Ovary (tissue), 3 donors: Measurements from ENCODE around the gene RANBP17.

Experiments used
- EP300 ChIP-seq: sonication (generic); formaldehyde crosslinking; IDR thresholded peaks from one replicate; pipeline ENCODE4 v1.6.1; 2017; ENCODE audit warnings: antibody characterized with exemption
- POLR2A ChIP-seq: fragments of 450-650 bp; IDR thresholded peaks from one replicate; pipeline ENCODE4 v1.6.1; 2017; ENCODE audit warnings: antibody characterized with exemption, mild to moderate bottlenecking, moderate library complexity
- TF ChIP-seq, protein P1 (sequence below), 3 donors: fragments of 450-650 bp in 2 of 3; fragments of 200-600 bp in 1 of 3; IDR thresholded peaks; one replicate each; pipeline versions ENCODE4 v1.5.1 to v1.8.0; 2016 to 2022; ENCODE audit warnings: antibody characterized with exemption in 3 of 3, mild to moderate bottlenecking in 1 of 3
- donor health status: DM: no; HTN: no; CAD: no.

DNA sequence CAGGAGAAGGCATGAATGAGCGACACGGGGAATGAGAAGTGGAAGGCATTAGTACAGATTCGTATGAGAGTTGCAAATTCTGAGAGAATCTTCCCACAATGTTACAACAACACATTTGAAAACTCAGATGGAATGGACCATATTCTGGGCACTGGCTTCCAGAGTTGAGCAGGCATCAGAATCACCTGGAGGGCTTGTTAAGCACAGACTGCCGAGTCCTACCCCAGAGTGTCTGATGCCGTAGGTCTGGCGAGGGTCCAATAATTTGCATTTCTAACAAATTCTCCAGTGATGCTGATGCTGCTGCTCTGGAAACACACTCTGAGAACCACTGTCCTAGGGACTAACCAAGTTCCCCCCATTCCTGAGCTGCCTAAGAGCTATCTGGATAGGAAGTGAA lies 444.3 kb downstream of the RANBP17 start:
- TF ChIP-seq POLR2A (no peak), EP300 (no peak)
- TF ChIP-seq, protein P1, sequence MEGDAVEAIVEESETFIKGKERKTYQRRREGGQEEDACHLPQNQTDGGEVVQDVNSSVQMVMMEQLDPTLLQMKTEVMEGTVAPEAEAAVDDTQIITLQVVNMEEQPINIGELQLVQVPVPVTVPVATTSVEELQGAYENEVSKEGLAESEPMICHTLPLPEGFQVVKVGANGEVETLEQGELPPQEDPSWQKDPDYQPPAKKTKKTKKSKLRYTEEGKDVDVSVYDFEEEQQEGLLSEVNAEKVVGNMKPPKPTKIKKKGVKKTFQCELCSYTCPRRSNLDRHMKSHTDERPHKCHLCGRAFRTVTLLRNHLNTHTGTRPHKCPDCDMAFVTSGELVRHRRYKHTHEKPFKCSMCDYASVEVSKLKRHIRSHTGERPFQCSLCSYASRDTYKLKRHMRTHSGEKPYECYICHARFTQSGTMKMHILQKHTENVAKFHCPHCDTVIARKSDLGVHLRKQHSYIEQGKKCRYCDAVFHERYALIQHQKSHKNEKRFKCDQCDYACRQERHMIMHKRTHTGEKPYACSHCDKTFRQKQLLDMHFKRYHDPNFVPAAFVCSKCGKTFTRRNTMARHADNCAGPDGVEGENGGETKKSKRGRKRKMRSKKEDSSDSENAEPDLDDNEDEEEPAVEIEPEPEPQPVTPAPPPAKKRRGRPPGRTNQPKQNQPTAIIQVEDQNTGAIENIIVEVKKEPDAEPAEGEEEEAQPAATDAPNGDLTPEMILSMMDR (IDR thresholded peaks at IDR 0.05), result no peak
